Inflammatory macrophage treated with lipopolysaccharide for 1 hour (primary cell): ENCODE results near the gene C16orf46.

Experiments
- DNase-seq, 2 donors: peaks; one replicate each; pipeline ENCODE4 v3.0.0-alpha.2; 2020 to 2022

Gene C16orf46

GRCh38 chr16:81012974-81013373 lies 64.1 kb downstream of the C16orf46 start:
- DNase-seq = no peak
